Activated B cell treated with CpG ODN at 0.5 μM for 24 hours (primary cell): ENCODE results near the gene SPECC1L. TPM values are rescaled to one million over a fixed set of nuclear protein-coding genes. Genes with fewer than 3 reads are reported as not detected.
"Not testable (repeated sequence)": the region's sequence is repeated elsewhere in the genome, so short reads cannot be mapped to it uniquely, and the experiment has no call there.

Experiments
- ATAC-seq: fragments of 200-7000 bp; cut with Tn5 transposase; one replicate; pipeline ENCODE4 v1.10.0; 2021; ENCODE audit warnings: low read depth, mild to moderate bottlenecking, moderate library complexity
- CTCF ChIA-PET: fragments of 350-600 bp; sonication (Branson Sonifier 250); formaldehyde crosslinking; loops from one replicate; lab custom pipeline; 2021; ENCODE audit warnings: antibody characterized with exemption; lab: Charles Lee
- POLR2A ChIA-PET: fragments of 350-600 bp; sonication (Branson Sonifier 250); formaldehyde crosslinking; loops from one replicate; lab custom pipeline; 2021; ENCODE audit warnings: antibody characterized with exemption; lab: Charles Lee
- DNase-seq: peaks from one replicate; pipeline ENCODE4 v3.0.0; 2022
- H3K27ac Mint-ChIP-seq: one replicate; pipeline ENCODE4 v1.8.0; 2020; ENCODE audit warnings: mixed read lengths
- H3K27me3 Mint-ChIP-seq: one replicate; pipeline ENCODE4 v1.8.0; 2021; ENCODE audit warnings: mixed read lengths
- H3K36me3 Mint-ChIP-seq: one replicate; pipeline ENCODE4 v1.8.0; 2021; ENCODE audit warnings: low read depth, mixed read lengths
- H3K4me1 Mint-ChIP-seq: one replicate; pipeline ENCODE4 v1.8.0; 2021; ENCODE audit warnings: mixed read lengths
- H3K4me3 Mint-ChIP-seq: one replicate; pipeline ENCODE4 v1.8.0; 2020; ENCODE audit warnings: mild to moderate bottlenecking, mixed read lengths
- H3K9me3 Mint-ChIP-seq: one replicate; pipeline ENCODE4 v1.8.0; 2020; ENCODE audit warnings: mixed read lengths
- CTCF ChIP-seq: fragments of 200-600 bp; IDR thresholded peaks from one replicate; pipeline ENCODE4 v1.8.0; 2022; ENCODE audit warnings: antibody characterized with exemption, mild to moderate bottlenecking
- intact Hi-C: fragments of 100-400 bp; cut with micrococcal nuclease; formaldehyde crosslinking; loops from one replicate; pipeline ENCODE4 v1.15.1; 2024
- total RNA-seq: library from RNA; stranded (reverse); gene quantifications from 2 replicates; pipeline ENCODE4 v1.2.3, GENCODE V29; 2022

The SPECC1L gene
- total RNA-seq, 1 donor from 2014 or later, result 59.0 TPM

GRCh38 chr22:24244144-24244787 is 26.4 kb upstream of the SPECC1L start:
- intact Hi-C loops, result no loop called here
- TF ChIP-seq CTCF, result no peak
- no peak overlapping the region for H3K27ac Mint-ChIP-seq
- H3K4me3 Mint-ChIP-seq, result no peak overlapping the region
- H3K9me3 Mint-ChIP-seq, result no peaks in the 10 kb centered on the region
- CTCF ChIA-PET, result no interaction called here
- no peaks in the 10 kb centered on the region for H3K36me3 Mint-ChIP-seq
- DNase-seq (no peak), ATAC-seq (no peak)
- no peaks in the 10 kb centered on the region for H3K27me3 Mint-ChIP-seq
- H3K4me1 Mint-ChIP-seq, result peaks cover 21% of the 10 kb centered on the region
- POLR2A ChIA-PET, result no interaction called here

- ATAC-seq, H3K4me3 Mint-ChIP-seq, POLR2A ChIA-PET, H3K27me3 Mint-ChIP-seq, H3K9me3 Mint-ChIP-seq, H3K27ac Mint-ChIP-seq, H3K36me3 Mint-ChIP-seq, DNase-seq, CTCF ChIA-PET: not testable (repeated sequence)
- H3K4me1 Mint-ChIP-seq, result peaks cover 21% of the 10 kb centered on the region
- intact Hi-C loops, result loop anchor here (5.0 kb wide), 3 partner anchors 58 to 263 kb away; partner anchors contain the start of gene GSTT2
Observed at GRCh38 chr22:24245030-24245431, 25.6 kb upstream of the SPECC1L start, which contains the start of gene GGT5. GGT5 (minus strand) TSS chr22:24245082; CDS start chr22:24244725, 357 bp downstream.

GRCh38 chr22:24245584-24246561 is 24.8 kb upstream of the SPECC1L start:
- H3K27me3 Mint-ChIP-seq, H3K9me3 Mint-ChIP-seq, H3K4me3 Mint-ChIP-seq, H3K27ac Mint-ChIP-seq, CTCF ChIA-PET, H3K36me3 Mint-ChIP-seq, ATAC-seq, DNase-seq, POLR2A ChIA-PET: not testable (repeated sequence)
- H3K4me1 Mint-ChIP-seq, result peaks cover 21% of the 10 kb centered on the region
- intact Hi-C loops, result loop anchor here (5.0 kb wide), 3 partner anchors 59 to 264 kb away; partner anchors contain the start of gene GSTT2

GRCh38 chr22:24247011-24247507 is 23.6 kb upstream of the SPECC1L start:
- no peak for ATAC-seq
- H3K36me3 Mint-ChIP-seq, result no peaks in the 10 kb centered on the region
- no peak overlapping the region for H3K4me3 Mint-ChIP-seq
- POLR2A ChIA-PET, result no interaction called here
- no peak for TF ChIP-seq CTCF
- no peak overlapping the region for H3K27ac Mint-ChIP-seq
- H3K9me3 Mint-ChIP-seq, result no peaks in the 10 kb centered on the region
- no peaks in the 10 kb centered on the region for H3K27me3 Mint-ChIP-seq
- CTCF ChIA-PET, result interaction anchor here (1.1 to 1.2 kb wide), 2 partner anchors 57 to 140 kb away, joined by 5 to 6 read pairs; no protein-coding TSS in a partner anchor
- peaks cover 18% of the 10 kb centered on the region for H3K4me1 Mint-ChIP-seq
- intact Hi-C loops, result loop anchor here (5.0 kb wide), 3 partner anchors 60 to 265 kb away; partner anchors contain the start of gene GSTT2
- DNase-seq, result no peak

GRCh38 chr22:24247564-24248344 is 22.9 kb upstream of the SPECC1L start:
- DNase-seq, result peak; percentile 45
- intact Hi-C loops, result loop anchor here (5.0 kb wide), 3 partner anchors 60 to 265 kb away; partner anchors contain the start of gene GSTT2
- TF ChIP-seq CTCF, result no peak
- H3K27me3 Mint-ChIP-seq, result no peaks in the 10 kb centered on the region
- ChIA-PET POLR2A (no interaction called here), CTCF (interaction anchor here (1.1 to 1.2 kb wide), 2 partner anchors 58 to 141 kb away, joined by 5 to 6 read pairs; no protein-coding TSS in a partner anchor)
- no peak overlapping the region for H3K4me3 Mint-ChIP-seq
- H3K9me3 Mint-ChIP-seq, result no peaks in the 10 kb centered on the region
- peaks cover 11% of the 10 kb centered on the region for H3K4me1 Mint-ChIP-seq
- no peaks in the 10 kb centered on the region for H3K36me3 Mint-ChIP-seq
- ATAC-seq, result peak; percentile 80
- no peak overlapping the region for H3K27ac Mint-ChIP-seq

GRCh38 chr22:24248611-24249010 is 22.0 kb upstream of the SPECC1L start:
- H3K9me3 Mint-ChIP-seq, CTCF ChIA-PET, ATAC-seq, H3K4me3 Mint-ChIP-seq, POLR2A ChIA-PET, H3K27me3 Mint-ChIP-seq, H3K27ac Mint-ChIP-seq, H3K36me3 Mint-ChIP-seq, H3K4me1 Mint-ChIP-seq, DNase-seq: not testable (repeated sequence)
- intact Hi-C loops, result loop anchor here (5.0 kb wide), 3 partner anchors 61 to 266 kb away; partner anchors contain the start of gene GSTT2

- CTCF ChIA-PET, ATAC-seq, POLR2A ChIA-PET, H3K27ac Mint-ChIP-seq, DNase-seq, H3K27me3 Mint-ChIP-seq, H3K36me3 Mint-ChIP-seq, H3K4me1 Mint-ChIP-seq, H3K4me3 Mint-ChIP-seq, H3K9me3 Mint-ChIP-seq: not testable (repeated sequence)
- intact Hi-C loops, result loop anchor here (5.0 kb wide), 3 partner anchors 62 to 267 kb away; partner anchors contain the start of gene GSTT2
Observed at GRCh38 chr22:24249413-24249812, 21.2 kb upstream of the SPECC1L start.

GRCh38 chr22:24251286-24251685 is 19.3 kb upstream of the SPECC1L start:
- H3K4me1 Mint-ChIP-seq, H3K9me3 Mint-ChIP-seq, H3K36me3 Mint-ChIP-seq, POLR2A ChIA-PET, H3K27ac Mint-ChIP-seq, DNase-seq, ATAC-seq, CTCF ChIA-PET, intact Hi-C loops, H3K4me3 Mint-ChIP-seq, H3K27me3 Mint-ChIP-seq: not testable (repeated sequence)
